Endothelial cell (in vitro differentiated cells): ENCODE measurements around the gene TUSC2. TPM values are rescaled to one million over a fixed set of nuclear protein-coding genes. Genes with fewer than 3 reads are reported as not detected.
A peak's percentile ranks its signal among the peaks of the same experiment; 100 is the strongest.
"Not testable (repeated sequence)": the region's sequence is repeated elsewhere in the genome, so short reads cannot be mapped to it uniquely, and the experiment has no call there.

ENCODE experiments used
- DNase-seq: peaks from one replicate; pipeline ENCODE4 v3.0.0; 2021; ENCODE audit warnings: low spot score
- H3K27ac Mint-ChIP-seq: one replicate; pipeline ENCODE4 v1.8.0; 2021; ENCODE audit warnings: mixed read lengths, inconsistent platforms; ENCODE audit not compliant: unreplicated experiment
- H3K27me3 Mint-ChIP-seq: one replicate; pipeline ENCODE4 v1.8.0; 2021; ENCODE audit warnings: mild to moderate bottlenecking, moderate library complexity, mixed read lengths, inconsistent platforms; ENCODE audit not compliant: unreplicated experiment
- H3K36me3 Mint-ChIP-seq: one replicate; pipeline ENCODE4 v1.8.0; 2021; ENCODE audit warnings: mild to moderate bottlenecking, low read depth, mixed read lengths, inconsistent platforms; ENCODE audit not compliant: unreplicated experiment
- H3K4me1 Mint-ChIP-seq: one replicate; pipeline ENCODE4 v1.8.0; 2021; ENCODE audit warnings: mild to moderate bottlenecking, mixed read lengths, inconsistent platforms; ENCODE audit not compliant: unreplicated experiment
- H3K4me3 Mint-ChIP-seq: one replicate; pipeline ENCODE4 v1.8.0; 2021; ENCODE audit warnings: mild to moderate bottlenecking, mixed read lengths, inconsistent platforms; ENCODE audit not compliant: unreplicated experiment
- H3K9me3 Mint-ChIP-seq: one replicate; pipeline ENCODE4 v1.8.0; 2021; ENCODE audit warnings: mixed read lengths, inconsistent platforms; ENCODE audit not compliant: unreplicated experiment
- CTCF ChIP-seq: fragments of 200-600 bp; sonication (generic); IDR thresholded peaks from one replicate; pipeline ENCODE4 v1.5.0; 2021; ENCODE audit warnings: antibody characterized with exemption; ENCODE audit not compliant: unreplicated experiment
- total RNA-seq: library from RNA; stranded (reverse); fragmentation: NEBNext Ultra II Directional; extraction: Animal tissue kit (Norgen Biotek cat#: 25700); gene quantifications from one replicate; pipeline ENCODE4 v1.2.1, GENCODE V29; 2021; ENCODE audit not compliant: unreplicated experiment

TUSC2 gene
- total RNA-seq, 1 donor from 2014 or later = 36.4 TPM

- H3K4me3 Mint-ChIP-seq = peak overlapping the region; percentile 32
- H3K27me3 Mint-ChIP-seq = peaks cover 22% of the 10 kb centered on the region
- H3K36me3 Mint-ChIP-seq = peaks cover 44% of the 10 kb centered on the region
- H3K27ac Mint-ChIP-seq = no peak overlapping the region
- no peak for TF ChIP-seq CTCF
- H3K4me1 Mint-ChIP-seq = peaks cover 41% of the 10 kb centered on the region
- no peak for DNase-seq
- H3K9me3 Mint-ChIP-seq = no peaks in the 10 kb centered on the region
Measured at GRCh38 chr3:50316657-50317242, 11.3 kb downstream of the TUSC2 start.

GRCh38 chr3:50314816-50315215 is 13.2 kb downstream of the TUSC2 start:
- Mint-ChIP-seq H3K9me3 (no peaks in the 10 kb centered on the region), H3K27ac (peak overlapping the region; percentile 7), H3K27me3 (peaks cover 14% of the 10 kb centered on the region), H3K4me1 (peaks cover 31% of the 10 kb centered on the region), H3K36me3 (peaks cover 41% of the 10 kb centered on the region), H3K4me3 (peak overlapping the region; percentile 38)
- TF ChIP-seq CTCF = no peak
- DNase-seq = no peak

- Mint-ChIP-seq H3K27ac (peak overlapping the region; percentile 50), H3K27me3 (peaks cover 9% of the 10 kb centered on the region), H3K4me3 (peak overlapping the region; percentile 81), H3K9me3 (no peaks in the 10 kb centered on the region), H3K4me1 (peaks cover 27% of the 10 kb centered on the region), H3K36me3 (peaks cover 39% of the 10 kb centered on the region)
- no peak for TF ChIP-seq CTCF
- no peak for DNase-seq
Measured at GRCh38 chr3:50314342-50314741, 13.7 kb downstream of the TUSC2 start.

DNA sequence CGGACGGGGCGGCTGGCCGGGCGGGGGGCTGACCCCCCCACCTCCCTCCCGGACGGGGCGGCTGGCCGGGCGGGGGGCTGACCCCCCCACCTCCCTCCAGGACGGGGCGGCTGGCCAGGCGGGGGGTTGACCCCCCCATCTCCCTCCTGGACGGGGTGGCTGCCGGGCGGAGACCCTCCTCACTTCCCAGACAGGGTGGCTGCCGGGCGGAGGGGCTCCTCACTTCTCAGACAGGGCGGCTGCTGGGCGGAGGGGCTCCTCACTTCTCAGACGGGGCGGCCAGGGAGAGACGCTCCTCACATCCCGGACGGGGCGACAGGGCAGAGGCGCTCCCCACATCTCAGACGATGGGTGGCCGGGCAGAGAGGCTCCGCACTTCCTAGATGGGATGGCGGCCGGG is 16.0 kb downstream of the TUSC2 start:
- not testable (repeated sequence) for H3K9me3 Mint-ChIP-seq

DNA sequence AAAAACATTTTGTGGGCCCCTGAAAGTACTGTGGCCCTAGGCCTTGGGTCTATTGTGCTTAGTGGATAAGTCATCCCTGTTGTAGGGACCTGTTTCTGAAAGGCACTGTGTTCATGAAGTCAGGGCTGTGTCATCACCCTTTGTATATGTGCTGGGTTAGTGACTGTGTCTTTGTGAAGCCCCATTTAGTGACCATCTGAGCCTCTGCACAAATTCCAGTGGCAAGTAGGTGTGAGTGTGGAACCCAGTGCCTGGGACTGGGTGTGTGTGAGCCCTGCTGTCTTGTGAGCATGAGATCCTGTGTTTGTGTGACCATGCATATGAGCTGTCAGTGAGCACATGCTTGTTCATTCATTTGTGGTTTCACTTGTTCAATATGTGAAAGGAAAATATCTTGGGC is 23.4 kb downstream of the TUSC2 start:
- Mint-ChIP-seq H3K4me1 (peaks cover 9% of the 10 kb centered on the region), H3K9me3 (no peaks in the 10 kb centered on the region), H3K27me3 (peaks cover 5% of the 10 kb centered on the region), H3K4me3 (no peak overlapping the region), H3K27ac (no peak overlapping the region), H3K36me3 (peaks cover under 1% of the 10 kb centered on the region)
- no peak for DNase-seq
- no peak for TF ChIP-seq CTCF

More for the DNA sequence above, 16.0 kb downstream of the TUSC2 start:
- Mint-ChIP-seq H3K4me1 (peaks cover 16% of the 10 kb centered on the region), H3K36me3 (peaks cover 28% of the 10 kb centered on the region)
- DNase-seq, H3K4me3 Mint-ChIP-seq, H3K27ac Mint-ChIP-seq, H3K27me3 Mint-ChIP-seq: not testable (repeated sequence)
